Measurements from ENCODE around the gene SPATA31E1.

The SPATA31E1 gene

DNA sequence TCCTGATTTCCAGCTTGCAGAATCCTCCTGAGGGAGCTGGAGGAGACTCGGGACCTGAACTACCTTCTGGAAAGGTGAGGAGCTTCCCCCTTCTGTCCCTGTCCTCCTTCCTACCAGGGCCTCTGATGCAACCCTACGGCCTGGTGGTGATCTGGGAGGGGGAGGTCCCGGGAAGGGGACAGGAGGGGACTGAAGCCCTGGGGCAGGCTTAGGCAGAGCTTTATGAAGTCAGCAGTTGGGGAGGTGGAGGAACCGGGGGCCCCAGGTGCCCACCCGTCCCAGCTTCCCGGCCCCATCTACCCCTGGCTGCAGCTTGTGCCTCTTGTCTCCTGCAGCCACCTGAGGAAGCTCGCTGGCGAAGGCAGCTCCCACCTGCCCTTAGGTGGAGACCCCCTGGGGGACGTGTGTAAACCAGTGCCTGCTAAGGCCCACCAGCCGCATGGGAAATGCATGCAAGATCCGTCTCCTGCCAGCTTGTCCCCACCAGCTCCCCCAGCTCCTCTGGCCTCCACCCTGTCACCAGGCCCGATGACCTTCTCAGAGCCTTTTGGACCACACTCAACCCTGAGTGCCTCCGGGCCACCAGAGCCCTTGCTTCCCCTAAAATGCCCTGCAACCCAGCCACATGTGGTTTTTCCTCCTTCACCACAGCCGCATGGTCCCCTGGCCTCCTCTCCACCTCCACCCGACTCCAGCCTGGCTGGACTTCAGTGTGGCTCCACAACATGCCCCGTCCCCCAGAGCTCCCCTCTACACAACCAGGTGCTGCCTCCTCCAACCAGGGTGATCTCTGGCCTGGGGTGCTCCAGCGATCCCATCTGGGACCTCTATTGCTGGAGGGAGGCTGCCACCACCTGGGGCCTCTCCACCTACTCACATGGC is 2.1 kb downstream of the SPATA31E1 start:
- Histone ChIP-seq H3K9ac (ENCODE audit: low read depth, low read length, poor library complexity) (no peak overlapping the region), H3K27ac (replicated peaks; ENCODE audit: low read length) (no peak overlapping the region), H3K4me3 (ENCODE audit: low read length in 2 of 2) (peak overlapping the region in 1 of 2 donors; percentile 12), H3K27me3 (ENCODE audit: control insufficient read depth in 3 of 3, insufficient read depth in 3 of 3, low read depth in 1 of 3, low read length in 3 of 3) (no peaks in the 10 kb centered on the region), H2AFZ (ENCODE audit: low read length) (no peak overlapping the region), H2BK15ac (ENCODE audit: low read length) (peak overlapping the region; percentile 34), H3K9me3 (replicated peaks in 1 of 2; ENCODE audit: control insufficient read depth in 2 of 2, insufficient read depth in 1 of 2, low read depth in 1 of 2, low read length in 2 of 2) (no peaks in the 10 kb centered on the region), H2BK12ac (ENCODE audit: low read length) (no peak overlapping the region), H3K79me1 (ENCODE audit: low read depth, low read length) (no peaks in the 10 kb centered on the region), H2AK5ac (ENCODE audit: low read depth, low read length) (peak overlapping the region; percentile 1), H4K8ac (ENCODE audit: low read depth, low read length) (no peak overlapping the region), H3K23ac (ENCODE audit: low read depth, low read length, poor library complexity) (peak overlapping the region; percentile 51), H3K18ac (ENCODE audit: low read length) (peak overlapping the region; percentile 79), H3K4me2 (ENCODE audit: insufficient read depth, low read length, poor library complexity, severe bottlenecking) (no peak overlapping the region), H3K36me3 (replicated peaks in 1 of 2; ENCODE audit: control insufficient read depth in 2 of 2, insufficient read depth in 2 of 2, low read length in 2 of 2) (no peaks in the 10 kb centered on the region), H3K14ac (ENCODE audit: low read length) (peak overlapping the region; percentile 11), H3K4ac (ENCODE audit: low read length) (no peak overlapping the region), H4K91ac (ENCODE audit: low read depth, low read length, poor library complexity) (no peak overlapping the region), H2BK120ac (ENCODE audit: low read depth, low read length) (no peak overlapping the region), H3K4me1 (ENCODE audit: control insufficient read depth in 2 of 2, insufficient read depth in 1 of 2, low read depth in 1 of 2, low read length in 2 of 2) (peaks cover 0 to 5% of the 10 kb centered on the region in 2 donors), H2BK5ac (ENCODE audit: low read length) (no peak overlapping the region)
- DNase-seq (ENCODE audit: low spot score), result no peak
- WGBS, 2 donors (ENCODE audit: extremely low coverage in 2 of 2, insufficient read length in 2 of 2, insufficient replicate concordance in 1 of 2), result no CpG with 5 or more reads among the region's 17 CpGs

DNA sequence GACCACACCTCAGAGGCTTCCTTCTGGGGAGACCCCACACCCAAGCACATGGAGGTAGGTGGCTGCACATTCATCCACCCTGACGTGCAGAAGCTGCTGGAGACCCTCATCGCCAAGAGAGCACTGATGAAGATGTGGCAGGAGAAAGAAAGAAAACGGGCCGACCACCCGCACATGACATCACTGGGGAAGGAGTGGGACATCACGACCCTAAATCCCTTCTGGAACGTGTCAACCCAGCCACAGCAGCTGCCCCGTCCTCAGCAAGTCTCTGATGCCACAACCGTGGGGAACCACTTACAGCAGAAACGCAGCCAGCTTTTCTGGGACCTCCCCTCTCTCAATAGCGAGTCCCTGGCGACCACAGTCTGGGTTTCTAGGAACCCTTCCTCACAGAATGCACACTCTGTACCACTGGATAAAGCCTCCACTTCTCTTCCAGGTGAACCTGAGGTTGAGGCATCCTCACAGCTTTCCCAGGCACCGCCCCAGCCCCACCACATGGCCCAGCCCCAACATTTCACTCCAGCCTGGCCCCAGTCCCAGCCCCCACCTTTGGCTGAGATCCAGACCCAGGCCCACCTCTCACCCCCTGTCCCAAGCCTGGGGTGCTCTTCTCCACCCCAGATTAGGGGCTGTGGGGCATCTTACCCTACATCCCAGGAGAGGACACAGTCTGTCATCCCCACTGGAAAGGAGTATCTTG is 3.0 kb downstream of the SPATA31E1 start:
- Histone ChIP-seq H3K27ac (replicated peaks; ENCODE audit: low read length) (no peak overlapping the region), H3K18ac (ENCODE audit: low read length) (no peak overlapping the region), H3K4ac (ENCODE audit: low read length) (no peak overlapping the region), H3K23ac (ENCODE audit: low read depth, low read length, poor library complexity) (no peak overlapping the region), H2AFZ (ENCODE audit: low read length) (no peak overlapping the region), H3K4me1 (ENCODE audit: control insufficient read depth in 2 of 2, insufficient read depth in 1 of 2, low read depth in 1 of 2, low read length in 2 of 2) (peaks cover 0 to 5% of the 10 kb centered on the region in 2 donors), H3K27me3 (ENCODE audit: control insufficient read depth in 3 of 3, insufficient read depth in 3 of 3, low read depth in 1 of 3, low read length in 3 of 3) (no peaks in the 10 kb centered on the region), H2BK5ac (ENCODE audit: low read length) (no peak overlapping the region), H2AK5ac (ENCODE audit: low read depth, low read length) (no peak overlapping the region), H3K79me1 (ENCODE audit: low read depth, low read length) (no peaks in the 10 kb centered on the region), H2BK120ac (ENCODE audit: low read depth, low read length) (no peak overlapping the region), H4K91ac (ENCODE audit: low read depth, low read length, poor library complexity) (no peak overlapping the region), H3K4me2 (ENCODE audit: insufficient read depth, low read length, poor library complexity, severe bottlenecking) (no peak overlapping the region), H3K9me3 (replicated peaks in 1 of 2; ENCODE audit: control insufficient read depth in 2 of 2, insufficient read depth in 1 of 2, low read depth in 1 of 2, low read length in 2 of 2) (no peaks in the 10 kb centered on the region), H4K8ac (ENCODE audit: low read depth, low read length) (no peak overlapping the region), H2BK15ac (ENCODE audit: low read length) (no peak overlapping the region), H2BK12ac (ENCODE audit: low read length) (no peak overlapping the region), H3K14ac (ENCODE audit: low read length) (no peak overlapping the region), H3K36me3 (replicated peaks in 1 of 2; ENCODE audit: control insufficient read depth in 2 of 2, insufficient read depth in 2 of 2, low read length in 2 of 2) (no peaks in the 10 kb centered on the region), H3K9ac (ENCODE audit: low read depth, low read length, poor library complexity) (no peak overlapping the region), H3K4me3 (ENCODE audit: low read length in 2 of 2) (no peak overlapping the region)
- DNase-seq (ENCODE audit: low spot score), result no peak
- WGBS, 2 donors (ENCODE audit: extremely low coverage in 2 of 2, insufficient read length in 2 of 2, insufficient replicate concordance in 1 of 2), result no CpG with 5 or more reads among the region's 13 CpGs

DNA sequence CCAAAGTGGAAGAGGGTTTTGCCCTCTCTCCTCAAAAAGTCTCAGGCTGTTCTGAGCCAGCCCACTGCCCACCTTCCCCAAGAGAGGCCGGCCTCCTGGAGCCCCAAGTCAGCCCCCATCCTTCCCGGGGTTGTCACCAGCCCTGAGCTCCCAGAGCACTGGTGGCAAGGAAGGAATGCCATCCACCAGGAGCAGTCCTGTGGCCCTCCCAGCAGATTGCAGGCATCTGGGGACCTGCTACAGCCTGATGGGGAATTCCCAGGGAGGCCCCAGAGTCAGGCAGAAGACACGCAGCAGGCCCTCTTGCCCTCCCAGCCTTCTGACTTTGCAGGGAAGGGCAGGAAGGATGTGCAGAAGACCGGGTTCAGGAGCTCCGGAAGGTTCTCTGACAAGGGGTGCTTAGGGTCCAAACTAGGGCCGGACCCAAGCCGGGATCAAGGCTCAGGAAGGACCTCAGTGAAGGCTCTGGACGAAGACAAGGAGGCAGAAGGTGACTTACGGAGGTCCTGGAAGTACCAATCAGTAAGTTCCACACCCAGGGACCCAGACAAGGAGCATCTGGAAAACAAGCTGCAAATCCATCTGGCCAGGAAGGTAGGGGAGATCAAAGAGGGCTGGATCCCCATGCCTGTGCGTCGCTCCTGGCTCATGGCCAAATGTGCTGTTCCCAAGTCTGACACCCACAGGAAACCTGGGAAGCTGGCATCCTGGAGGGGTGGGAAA is 3.7 kb downstream of the SPATA31E1 start:
- Histone ChIP-seq H3K14ac (ENCODE audit: low read length) (no peak overlapping the region), H2BK120ac (ENCODE audit: low read depth, low read length) (no peak overlapping the region), H3K79me1 (ENCODE audit: low read depth, low read length) (no peaks in the 10 kb centered on the region), H3K18ac (ENCODE audit: low read length) (no peak overlapping the region), H3K4me1 (ENCODE audit: control insufficient read depth in 2 of 2, insufficient read depth in 1 of 2, low read depth in 1 of 2, low read length in 2 of 2) (peaks cover 0 to 5% of the 10 kb centered on the region in 2 donors), H2BK5ac (ENCODE audit: low read length) (no peak overlapping the region), H2BK12ac (ENCODE audit: low read length) (no peak overlapping the region), H3K9ac (ENCODE audit: low read depth, low read length, poor library complexity) (no peak overlapping the region), H3K9me3 (replicated peaks in 1 of 2; ENCODE audit: control insufficient read depth in 2 of 2, insufficient read depth in 1 of 2, low read depth in 1 of 2, low read length in 2 of 2) (no peaks in the 10 kb centered on the region), H4K8ac (ENCODE audit: low read depth, low read length) (no peak overlapping the region), H3K23ac (ENCODE audit: low read depth, low read length, poor library complexity) (no peak overlapping the region), H3K4me2 (ENCODE audit: insufficient read depth, low read length, poor library complexity, severe bottlenecking) (no peak overlapping the region), H4K91ac (ENCODE audit: low read depth, low read length, poor library complexity) (no peak overlapping the region), H3K27ac (replicated peaks; ENCODE audit: low read length) (no peak overlapping the region), H3K27me3 (ENCODE audit: control insufficient read depth in 3 of 3, insufficient read depth in 3 of 3, low read depth in 1 of 3, low read length in 3 of 3) (no peaks in the 10 kb centered on the region), H2AK5ac (ENCODE audit: low read depth, low read length) (no peak overlapping the region), H3K4me3 (ENCODE audit: low read length in 2 of 2) (no peak overlapping the region), H3K4ac (ENCODE audit: low read length) (no peak overlapping the region), H2BK15ac (ENCODE audit: low read length) (no peak overlapping the region), H2AFZ (ENCODE audit: low read length) (no peak overlapping the region), H3K36me3 (replicated peaks in 1 of 2; ENCODE audit: control insufficient read depth in 2 of 2, insufficient read depth in 2 of 2, low read length in 2 of 2) (no peaks in the 10 kb centered on the region)
- DNase-seq (ENCODE audit: low spot score), result no peak
- no CpG with 5 or more reads among the region's 11 CpGs for WGBS, 2 donors (ENCODE audit: extremely low coverage in 2 of 2, insufficient read length in 2 of 2, insufficient replicate concordance in 1 of 2)
